Natural killer cell (primary cell): ENCODE data around the gene SMAD7. TPM values are rescaled to one million over a fixed set of nuclear protein-coding genes. Genes with fewer than 3 reads are reported as not detected.

ENCODE experiments used
- ATAC-seq, 3 donors: fragments of 150-1000 bp in 2 of 3; fragments of 200-7000 bp in 1 of 3; cut with Tn5 transposase; 1 replicate in 1 of 3; 2 replicates in 2 of 3; pipeline ENCODE4 v1.10.0; 2021; ENCODE audit warnings: mild to moderate bottlenecking in 2 of 3, moderate library complexity in 2 of 3
- DNase-seq, 2 donors: peaks; one replicate each; pipeline versions ENCODE4 v3.0.0 to v3.0.0-alpha.2; 2013 to 2021; ENCODE audit warnings: mixed read lengths in 1 of 2
- H3K27ac ChIP-seq: one replicate; pipeline ENCODE4 v1.5.1; 2013; ENCODE audit warnings: mild to moderate bottlenecking, low read length
- H3K27me3 ChIP-seq: one replicate; pipeline ENCODE4 v1.6.1; 2013; ENCODE audit warnings: low read length; ENCODE audit not compliant: control insufficient read depth, insufficient read depth
- H3K36me3 ChIP-seq: one replicate; pipeline ENCODE4 v1.6.1; 2013; ENCODE audit warnings: low read length; ENCODE audit not compliant: control insufficient read depth, insufficient read depth
- H3K4me1 ChIP-seq: one replicate; pipeline ENCODE4 v1.6.1; 2013; ENCODE audit warnings: low read length; ENCODE audit not compliant: control insufficient read depth, insufficient read depth
- H3K4me3 ChIP-seq: one replicate; pipeline ENCODE4 v1.5.1; 2013; ENCODE audit warnings: low read length
- H3K9me3 ChIP-seq: one replicate; pipeline ENCODE4 v1.6.1; 2013; ENCODE audit warnings: low read length; ENCODE audit not compliant: control insufficient read depth, insufficient read depth
- H3K27ac Mint-ChIP-seq, 2 donors: one replicate each; pipeline ENCODE4 v1.8.0; 2022; ENCODE audit warnings: mild to moderate bottlenecking in 2 of 2, mixed read lengths in 2 of 2, moderate library complexity in 1 of 2
- H3K27me3 Mint-ChIP-seq, 2 donors: one replicate each; pipeline ENCODE4 v1.8.0; 2022; ENCODE audit warnings: low read depth in 2 of 2, mixed read lengths in 2 of 2
- H3K36me3 Mint-ChIP-seq: one replicate; pipeline ENCODE4 v1.8.0; 2022; ENCODE audit warnings: mixed read lengths
- H3K4me1 Mint-ChIP-seq, 2 donors: one replicate each; pipeline ENCODE4 v1.8.0; 2022; ENCODE audit warnings: mixed read lengths in 2 of 2
- H3K4me3 Mint-ChIP-seq: one replicate; pipeline ENCODE4 v1.8.0; 2022; ENCODE audit warnings: mild to moderate bottlenecking, moderate library complexity, mixed read lengths
- H3K9me3 Mint-ChIP-seq, 2 donors: one replicate each; pipeline ENCODE4 v1.8.0; 2022; ENCODE audit warnings: mixed read lengths in 2 of 2
- CTCF ChIP-seq: fragments of 200-600 bp; IDR thresholded peaks from one replicate; pipeline ENCODE4 v1.8.0; 2022; ENCODE audit warnings: antibody characterized with exemption
- WGBS: methylation state at CpG from one replicate; pipeline ENCODE4 v1.1.7; 2013; ENCODE audit warnings: missing lambda C conversion rate; ENCODE audit not compliant: insufficient coverage; 5-methylcytosine and 5-hydroxymethylcytosine counted together
- intact Hi-C: fragments of 100-400 bp; cut with micrococcal nuclease; formaldehyde crosslinking; loops from one replicate; pipeline ENCODE4 v1.14.2; 2022
- total RNA-seq, 4 donors: library from RNA; stranded (reverse); fragments of 120-200 nt in 1 of 4; gene quantifications; one replicate each; pipeline versions ENCODE4 v1.2.3 to v1.2.4, GENCODE V29; 2013 to 2022

SMAD7 gene
- total RNA-seq, 3 donors from 2014 or later (not counting 1 experiment from before 2014, with no cell fraction given), result 127 to 204 (median 182) TPM

- H3K27ac ChIP-seq, result no peak overlapping the region
- 96% methylated on average over 9 of the region's 9 CpGs for WGBS
- H3K36me3 ChIP-seq, result peaks cover 24% of the 10 kb centered on the region
- peaks cover 79 to 84% of the 10 kb centered on the region in 2 donors for H3K4me1 Mint-ChIP-seq
- no peaks in the 10 kb centered on the region for H3K27me3 ChIP-seq
- no peaks in the 10 kb centered on the region for H3K9me3 Mint-ChIP-seq
- no peaks in the 10 kb centered on the region for H3K27me3 Mint-ChIP-seq
- intact Hi-C loops, result loop anchor here (2.0 to 5.0 kb wide), 2 partner anchors 16 to 37 kb away; no protein-coding TSS in a partner anchor
- ATAC-seq, result no peak
- H3K4me3 Mint-ChIP-seq, result no peak overlapping the region
- peaks cover 43% of the 10 kb centered on the region for H3K4me1 ChIP-seq
- DNase-seq, result peak in 1 of 2 donors; percentile 18
- H3K4me3 ChIP-seq, result no peak overlapping the region
- H3K36me3 Mint-ChIP-seq, result peaks cover 19% of the 10 kb centered on the region
- no peaks in the 10 kb centered on the region for H3K9me3 ChIP-seq
- peak overlapping the region; percentile 95 to 96 for H3K27ac Mint-ChIP-seq
- TF ChIP-seq CTCF, result no peak
These were observed 31.9 kb downstream of the SMAD7 start for GRCh38 chr18:48918660-48919456.

- no peaks in the 10 kb centered on the region for H3K27me3 Mint-ChIP-seq
- ATAC-seq, result peak in 1 of 3 donors; percentile 2
These were observed 32.9 kb downstream of the SMAD7 start for GRCh38 chr18:48917579-48918517.

GRCh38 chr18:48915626-48916425, 34.9 kb downstream of the SMAD7 start:
- 92% methylated on average over 10 of the region's 10 CpGs for WGBS
- Histone ChIP-seq H3K27me3 (no peaks in the 10 kb centered on the region), H3K36me3 (peaks cover 13% of the 10 kb centered on the region), H3K4me1 (peaks cover 26% of the 10 kb centered on the region), H3K9me3 (no peaks in the 10 kb centered on the region), H3K4me3 (no peak overlapping the region), H3K27ac (no peak overlapping the region)
- Mint-ChIP-seq H3K27me3 (no peaks in the 10 kb centered on the region), H3K9me3 (no peaks in the 10 kb centered on the region), H3K4me1 (peaks cover 60 to 69% of the 10 kb centered on the region in 2 donors), H3K27ac (peak overlapping the region; percentile 31 to 81), H3K4me3 (peak overlapping the region; percentile 35), H3K36me3 (peaks cover 14% of the 10 kb centered on the region)
- ATAC-seq (peak in 1 of 3 donors; percentile 16), DNase-seq (no peak)
- intact Hi-C loops, result loop anchor here (5.0 kb wide), 1 partner anchor 34 kb away; no protein-coding TSS in a partner anchor
- no peak for TF ChIP-seq CTCF

More at GRCh38 chr18:48917579-48918517, 32.9 kb downstream of the SMAD7 start:
- Mint-ChIP-seq H3K27ac (peak overlapping the region; percentile 71 to 96), H3K4me3 (peak overlapping the region; percentile 40), H3K4me1 (peaks cover 76 to 83% of the 10 kb centered on the region in 2 donors), H3K9me3 (no peaks in the 10 kb centered on the region), H3K36me3 (peaks cover 19% of the 10 kb centered on the region)
- Histone ChIP-seq H3K36me3 (peaks cover 24% of the 10 kb centered on the region), H3K9me3 (no peaks in the 10 kb centered on the region), H3K27ac (no peak overlapping the region), H3K4me1 (peaks cover 39% of the 10 kb centered on the region), H3K4me3 (no peak overlapping the region), H3K27me3 (no peaks in the 10 kb centered on the region)
- DNase-seq, result no peak
- no peak for TF ChIP-seq CTCF
- 74% methylated on average over 23 of the region's 26 CpGs for WGBS
- intact Hi-C loops, result loop anchor here (2.0 to 5.0 kb wide), 2 partner anchors 17 to 36 kb away; no protein-coding TSS in a partner anchor
